Mammary epithelial cell (primary cell): Measurements from ENCODE around the gene GRIA2.

Experiments used
- EZH2 ChIP-seq: IDR thresholded peaks from 2 replicates; pipeline ENCODE4 v1.6.1; 2012; ENCODE audit warnings: low read length, inconsistent platforms, borderline replicate concordance
- TF ChIP-seq, protein P1 (sequence below), 2 donors: IDR thresholded peaks in 1 of 2; conservative IDR thresholded peaks in 1 of 2; 2 replicates each; pipeline ENCODE4 v1.5.1; 2011 to 2012; ENCODE audit warnings: inconsistent platforms in 2 of 2, low read length in 2 of 2, mild to moderate bottlenecking in 2 of 2, control low read depth in 1 of 2, low read depth in 1 of 2; ENCODE audit not compliant: insufficient read depth in 1 of 2; ENCODE audit errors: extremely low read depth in 1 of 2

DNA sequence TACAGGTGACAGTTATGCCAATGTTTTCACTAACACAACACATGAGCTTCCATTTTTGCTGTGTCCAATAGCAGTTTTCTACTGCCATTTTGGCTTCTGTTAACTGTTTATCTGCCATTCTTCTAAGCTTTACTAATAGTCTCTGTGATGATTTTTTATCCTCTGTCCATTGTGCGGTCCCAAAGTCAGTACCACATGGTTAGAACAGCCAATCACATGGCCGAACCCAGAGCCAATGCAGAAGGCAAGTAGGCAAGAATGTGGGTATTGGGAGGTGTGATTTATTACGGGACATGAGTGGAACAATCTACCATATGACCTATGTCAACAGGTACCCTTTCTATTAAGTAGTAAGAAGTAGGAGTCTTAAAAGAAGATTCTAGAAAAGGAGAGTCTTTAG lies 61.5 kb downstream of the GRIA2 start:
- TF ChIP-seq, protein P1, sequence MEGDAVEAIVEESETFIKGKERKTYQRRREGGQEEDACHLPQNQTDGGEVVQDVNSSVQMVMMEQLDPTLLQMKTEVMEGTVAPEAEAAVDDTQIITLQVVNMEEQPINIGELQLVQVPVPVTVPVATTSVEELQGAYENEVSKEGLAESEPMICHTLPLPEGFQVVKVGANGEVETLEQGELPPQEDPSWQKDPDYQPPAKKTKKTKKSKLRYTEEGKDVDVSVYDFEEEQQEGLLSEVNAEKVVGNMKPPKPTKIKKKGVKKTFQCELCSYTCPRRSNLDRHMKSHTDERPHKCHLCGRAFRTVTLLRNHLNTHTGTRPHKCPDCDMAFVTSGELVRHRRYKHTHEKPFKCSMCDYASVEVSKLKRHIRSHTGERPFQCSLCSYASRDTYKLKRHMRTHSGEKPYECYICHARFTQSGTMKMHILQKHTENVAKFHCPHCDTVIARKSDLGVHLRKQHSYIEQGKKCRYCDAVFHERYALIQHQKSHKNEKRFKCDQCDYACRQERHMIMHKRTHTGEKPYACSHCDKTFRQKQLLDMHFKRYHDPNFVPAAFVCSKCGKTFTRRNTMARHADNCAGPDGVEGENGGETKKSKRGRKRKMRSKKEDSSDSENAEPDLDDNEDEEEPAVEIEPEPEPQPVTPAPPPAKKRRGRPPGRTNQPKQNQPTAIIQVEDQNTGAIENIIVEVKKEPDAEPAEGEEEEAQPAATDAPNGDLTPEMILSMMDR (conservative IDR thresholded peaks at IDR 0.05 in 1 of 2, IDR thresholded peaks at IDR 0.05 in 1 of 2; ENCODE audit: extremely low read depth in 1 of 2, insufficient read depth in 1 of 2, low read depth in 1 of 2, low read length in 2 of 2), result no peak
- TF ChIP-seq EZH2, result no peak
